NCI-H1436 treated with DMSO at 0.1 percent for 48 hours (cell line): ENCODE results near the gene KLHDC3.
A peak's percentile ranks its signal among the peaks of the same experiment; 100 is the strongest.

ENCODE experiments used
- DNase-seq: peaks from one replicate; lab custom pipeline; 2025; lab: John Stamatoyannopoulos, UW

Gene KLHDC3, protein sequence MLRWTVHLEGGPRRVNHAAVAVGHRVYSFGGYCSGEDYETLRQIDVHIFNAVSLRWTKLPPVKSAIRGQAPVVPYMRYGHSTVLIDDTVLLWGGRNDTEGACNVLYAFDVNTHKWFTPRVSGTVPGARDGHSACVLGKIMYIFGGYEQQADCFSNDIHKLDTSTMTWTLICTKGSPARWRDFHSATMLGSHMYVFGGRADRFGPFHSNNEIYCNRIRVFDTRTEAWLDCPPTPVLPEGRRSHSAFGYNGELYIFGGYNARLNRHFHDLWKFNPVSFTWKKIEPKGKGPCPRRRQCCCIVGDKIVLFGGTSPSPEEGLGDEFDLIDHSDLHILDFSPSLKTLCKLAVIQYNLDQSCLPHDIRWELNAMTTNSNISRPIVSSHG

DNA sequence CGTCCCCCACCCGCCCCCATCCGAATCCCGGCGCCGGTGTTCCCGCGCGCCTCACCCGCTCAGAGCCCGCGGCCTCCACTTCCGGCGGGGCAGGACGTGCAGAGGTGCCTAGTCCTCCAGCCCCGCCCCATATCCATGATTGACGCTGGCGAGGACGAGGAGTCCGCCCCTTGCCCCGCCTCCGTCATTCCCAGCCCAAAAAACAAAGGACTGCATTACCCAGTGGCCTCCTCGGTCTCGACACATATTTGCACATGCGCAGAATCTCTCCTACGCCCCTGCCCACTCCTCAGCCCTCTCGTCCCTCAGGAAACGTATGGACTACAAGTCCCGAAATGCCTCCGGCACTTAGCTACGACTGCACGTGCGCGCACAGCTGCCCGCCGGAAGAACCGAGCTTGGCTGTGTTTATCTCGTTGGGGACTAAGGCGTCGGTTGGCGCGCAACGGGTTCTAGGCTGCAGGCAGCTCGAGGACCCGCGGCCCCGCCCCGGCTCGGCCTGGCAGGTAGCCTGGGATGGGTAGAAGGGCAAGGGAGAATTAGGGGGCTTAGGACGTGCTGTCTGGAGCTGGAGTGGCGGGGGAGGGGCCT, at the start of gene KLHDC3, which contains the start of gene MEA1:
TSS of gene KLHDC3 (plus strand) at position 407 of the 591 bp plus-strand sequence. CDS start 2,944 bp downstream, outside the sequence.
TSS of gene MEA1 (minus strand) at position 104 of the 591 bp plus-strand sequence. CDS start 133 bp downstream, outside the sequence.
- DNase-seq = peak; percentile 99

DNA sequence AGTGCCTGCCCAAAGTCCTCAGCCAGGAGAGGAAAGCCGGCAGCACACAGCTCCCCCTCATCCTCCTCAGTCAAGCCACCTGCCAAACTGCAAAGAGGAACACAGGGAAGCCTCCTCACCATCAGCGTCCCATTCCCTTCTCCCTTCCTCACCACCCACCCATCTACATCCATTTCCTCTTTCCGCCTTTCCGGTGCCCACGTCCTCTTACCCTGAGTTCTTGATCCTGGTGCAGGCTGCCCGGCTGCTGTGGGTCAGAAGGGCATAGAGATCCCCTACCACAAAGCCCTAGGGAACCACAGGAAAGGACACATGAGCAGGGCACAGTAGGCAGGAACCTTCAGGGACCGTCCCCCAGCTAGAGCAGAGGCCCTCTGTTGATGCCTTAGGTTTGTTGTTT, 47.5 kb upstream of the KLHDC3 start:
- no peak for DNase-seq

DNA sequence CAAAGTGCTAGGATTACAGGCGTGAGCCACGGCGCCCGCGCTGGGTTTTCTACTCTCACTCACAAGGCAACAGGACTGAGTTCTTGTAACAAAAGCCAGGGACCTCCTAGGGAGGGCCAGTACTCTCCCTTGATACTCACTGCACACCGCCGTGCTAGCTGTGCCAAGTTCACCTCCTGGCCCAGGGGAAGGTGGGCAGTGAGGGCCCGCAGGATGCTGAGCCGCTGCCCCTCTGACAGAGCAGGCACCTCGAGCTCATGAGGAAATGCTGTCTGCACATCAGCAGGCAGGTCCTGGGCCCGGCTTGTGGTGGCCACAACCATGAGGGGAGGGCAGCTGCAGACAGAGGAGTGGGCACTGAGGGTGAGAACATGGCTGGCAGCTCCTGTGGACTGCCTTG, 46.8 kb upstream of the KLHDC3 start:
- DNase-seq = no peak

DNA sequence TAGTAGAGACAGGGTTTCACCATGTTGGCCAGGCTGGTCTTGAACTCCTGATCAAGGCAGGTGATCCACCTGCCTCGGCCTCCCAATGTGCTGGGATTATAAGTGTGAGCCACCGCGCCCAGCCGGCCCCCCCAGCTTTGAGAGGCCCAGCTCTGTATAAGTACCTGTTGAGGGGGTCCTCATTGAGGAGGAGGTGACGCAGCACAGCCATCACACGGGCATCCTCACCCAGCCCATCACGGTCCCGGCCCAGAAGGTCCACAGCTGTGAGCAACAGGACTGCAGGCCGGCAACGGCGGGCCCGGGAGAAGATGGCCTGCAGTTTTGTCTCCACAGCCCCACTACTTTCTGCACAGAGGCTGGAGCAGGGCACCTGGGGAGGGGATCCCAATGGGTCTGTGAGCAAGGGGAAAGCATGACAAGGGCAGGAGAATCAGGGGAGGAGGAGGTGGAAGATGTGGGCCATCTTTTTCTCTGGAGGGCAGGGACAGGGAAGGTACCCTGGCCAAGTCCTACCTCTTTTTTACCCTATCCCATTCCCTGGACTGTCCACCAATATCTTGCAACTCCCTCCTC, 45.8 kb upstream of the KLHDC3 start:
- no peak for DNase-seq

DNA sequence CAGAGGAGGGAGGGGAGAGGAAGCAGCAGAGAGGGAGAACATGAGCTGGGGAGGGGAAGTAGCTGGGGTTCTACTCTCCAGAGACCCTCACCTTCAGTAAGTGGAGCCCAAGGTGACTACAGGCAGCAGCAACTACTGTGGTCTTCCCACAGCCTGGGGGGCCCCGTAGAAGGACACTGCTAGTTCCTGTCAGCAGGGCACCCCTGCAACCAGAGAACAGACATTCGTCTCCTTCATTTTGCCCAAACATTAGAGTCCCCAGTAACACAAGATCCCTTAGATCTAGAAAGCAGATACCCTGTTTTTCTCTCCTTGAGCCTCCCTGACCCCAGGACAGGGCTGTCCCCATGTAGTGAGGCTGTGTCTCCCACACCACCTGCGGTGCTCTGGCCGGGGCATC, 45.3 kb upstream of the KLHDC3 start:
- DNase-seq = no peak

DNA sequence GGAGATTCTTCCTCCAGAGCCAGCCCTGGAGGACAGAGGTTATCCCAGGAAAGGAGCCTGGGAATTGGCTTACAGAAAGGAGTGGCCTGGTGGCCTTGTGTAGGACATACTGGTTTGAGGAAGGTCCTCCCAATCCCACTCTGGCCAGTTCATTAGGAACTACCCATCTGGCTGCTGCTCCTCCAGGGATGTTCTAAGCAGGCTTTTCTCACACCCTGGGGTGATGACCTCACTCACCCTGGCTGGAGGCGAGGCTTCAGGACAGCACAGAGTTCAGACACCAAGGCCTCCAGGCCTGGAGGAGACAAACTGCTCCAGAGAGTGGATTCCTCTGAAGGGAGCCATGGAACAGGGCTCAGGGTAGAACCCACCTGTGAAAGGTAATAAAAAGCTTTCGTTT, 44.6 kb upstream of the KLHDC3 start:
- no peak for DNase-seq

DNA sequence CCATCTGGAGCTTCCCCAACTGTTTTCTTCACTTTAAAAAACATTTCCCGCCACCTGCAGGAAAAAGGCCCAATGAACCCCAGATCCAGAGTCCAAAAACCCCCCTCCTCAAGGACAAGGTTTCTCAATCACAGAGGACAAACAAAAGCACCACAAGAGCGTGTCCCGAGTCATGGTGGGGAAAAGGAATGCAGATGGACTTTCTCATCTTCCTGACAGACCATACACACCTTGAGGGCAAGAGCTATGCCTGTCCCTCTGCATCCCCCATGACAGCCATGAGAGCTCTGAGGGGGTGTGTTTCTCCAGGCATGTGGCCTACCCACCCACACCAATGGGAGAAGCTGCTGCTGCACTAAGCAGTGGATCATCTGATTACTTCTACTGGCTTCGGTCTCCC, 44.1 kb upstream of the KLHDC3 start:
- no peak for DNase-seq

DNA sequence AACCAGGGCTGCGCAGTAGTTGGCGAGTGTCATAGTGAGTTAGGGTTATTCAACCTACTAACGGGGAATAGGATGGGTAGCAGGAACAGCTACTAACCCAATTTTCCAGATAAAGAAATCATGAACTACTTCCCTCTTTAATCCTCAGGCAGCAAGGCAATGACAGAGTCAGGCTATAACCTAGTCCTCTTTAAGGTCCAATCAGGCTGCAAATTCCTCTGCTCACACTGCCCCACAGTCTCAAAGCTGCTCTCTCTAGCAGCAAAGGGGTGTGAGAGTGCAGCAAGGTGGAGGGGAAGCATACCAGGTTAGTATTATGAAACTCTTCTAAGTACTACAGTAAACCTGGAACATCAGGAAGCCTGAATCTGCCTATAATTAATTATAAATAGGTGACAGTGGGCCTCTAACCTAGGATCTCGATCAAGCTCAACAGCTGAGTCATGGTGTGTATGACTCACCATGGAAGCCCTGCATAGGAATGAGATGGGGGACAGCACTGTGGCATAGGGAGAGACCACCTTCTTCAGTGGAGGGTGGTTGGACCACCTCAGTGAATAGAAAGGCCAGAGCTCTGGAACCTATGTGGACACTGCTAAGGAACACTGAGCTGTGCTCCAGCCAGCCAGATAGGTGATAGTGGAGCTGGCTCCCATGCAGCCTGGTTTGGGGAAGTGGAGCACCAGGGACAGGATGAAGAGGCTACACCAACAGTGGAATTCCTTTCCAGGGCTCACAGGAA, 43.0 kb upstream of the KLHDC3 start:
- DNase-seq = no peak

DNA sequence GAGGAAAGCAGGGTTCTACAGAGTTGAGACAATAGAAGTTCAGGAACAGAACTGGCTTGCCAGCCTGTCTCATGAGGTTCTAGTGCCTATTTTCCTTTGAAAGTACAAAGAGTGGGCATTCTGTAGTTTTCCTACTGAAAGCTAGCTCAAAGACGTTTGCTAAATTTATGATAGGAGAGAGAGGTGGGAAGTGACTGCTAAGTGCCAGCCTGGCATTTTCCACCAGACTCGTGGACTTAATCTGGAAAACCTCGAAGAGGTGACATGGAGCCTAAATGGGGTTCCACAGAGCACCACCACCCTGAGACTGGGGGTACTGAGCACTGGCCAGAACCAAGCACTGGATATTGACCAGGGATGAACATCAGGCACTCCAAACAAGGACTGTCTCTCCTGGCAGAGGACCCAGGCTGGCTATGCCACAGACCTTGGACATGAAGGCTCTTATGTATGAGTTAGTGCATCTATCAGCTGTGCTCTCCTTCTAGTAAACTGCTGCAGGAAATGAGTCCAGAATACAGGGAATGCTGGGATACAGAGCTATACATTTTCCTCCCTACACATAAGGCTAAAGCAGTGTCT, 42.2 kb upstream of the KLHDC3 start:
- no peak for DNase-seq

DNA sequence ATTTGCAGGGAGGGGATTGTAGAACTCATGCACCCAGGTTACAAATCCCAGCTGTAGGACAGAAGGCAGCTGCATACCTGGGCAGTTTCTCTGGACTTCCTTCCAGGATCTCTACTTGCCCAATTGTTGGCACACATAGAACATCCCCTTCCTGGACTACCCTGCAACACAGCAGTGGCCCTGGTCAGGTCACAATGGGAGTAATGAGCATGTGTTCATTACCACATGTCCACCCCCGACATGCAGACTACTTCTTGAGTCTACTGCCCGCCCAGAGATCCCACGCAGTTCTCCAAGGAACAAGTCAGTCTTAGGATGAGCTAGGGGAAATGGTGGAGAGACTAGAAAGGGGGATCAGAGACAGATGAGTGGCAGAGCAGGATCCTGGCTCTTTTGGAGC, 40.1 kb upstream of the KLHDC3 start:
- DNase-seq = no peak

DNA sequence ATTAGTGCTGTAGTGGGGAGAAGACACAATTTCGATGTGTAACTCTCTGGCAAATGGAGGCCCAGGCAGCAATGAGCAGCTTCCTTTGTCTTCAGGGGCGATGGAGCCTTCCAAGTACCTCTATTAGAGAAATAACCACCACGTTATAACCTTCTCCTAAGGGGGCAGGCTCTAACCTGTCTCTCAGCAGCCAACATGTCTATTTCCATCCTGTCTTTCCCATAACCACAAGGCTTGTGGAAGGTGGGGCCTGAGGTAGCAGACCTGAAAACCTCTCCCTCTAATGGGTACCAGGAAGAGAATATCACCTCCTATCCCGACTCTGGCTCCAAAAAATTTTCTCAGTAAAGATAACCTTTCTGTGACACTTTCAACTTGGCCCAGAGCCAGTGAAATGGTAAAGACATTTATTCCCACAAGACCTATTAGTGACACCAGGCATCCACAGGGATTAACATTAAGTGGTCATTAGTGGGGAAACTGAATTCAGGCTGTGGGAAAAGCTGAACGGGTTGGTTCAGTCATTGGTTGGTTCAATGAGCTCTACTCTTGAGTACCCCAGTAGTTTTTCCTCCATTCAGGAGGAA, 39.0 kb upstream of the KLHDC3 start:
- no peak for DNase-seq

DNA sequence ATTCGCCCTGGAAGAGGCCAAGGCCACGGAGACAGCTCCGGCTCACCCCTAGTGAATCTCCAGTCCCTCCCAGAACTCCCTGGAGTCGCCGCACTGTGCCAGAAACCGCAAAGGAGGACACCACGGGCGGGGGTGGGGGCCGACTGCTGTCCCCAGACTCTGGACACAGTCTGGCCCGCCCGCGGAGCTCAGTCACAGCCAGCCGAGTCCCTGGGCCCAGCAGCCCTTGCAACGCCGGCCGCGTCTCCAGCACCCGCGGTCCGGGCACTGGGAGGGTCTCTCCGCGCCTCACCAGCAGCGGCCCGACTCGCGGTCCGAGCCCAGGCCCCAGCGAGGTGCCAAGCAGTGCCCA, 35.6 kb upstream of the KLHDC3 start:
- no peak for DNase-seq

DNA sequence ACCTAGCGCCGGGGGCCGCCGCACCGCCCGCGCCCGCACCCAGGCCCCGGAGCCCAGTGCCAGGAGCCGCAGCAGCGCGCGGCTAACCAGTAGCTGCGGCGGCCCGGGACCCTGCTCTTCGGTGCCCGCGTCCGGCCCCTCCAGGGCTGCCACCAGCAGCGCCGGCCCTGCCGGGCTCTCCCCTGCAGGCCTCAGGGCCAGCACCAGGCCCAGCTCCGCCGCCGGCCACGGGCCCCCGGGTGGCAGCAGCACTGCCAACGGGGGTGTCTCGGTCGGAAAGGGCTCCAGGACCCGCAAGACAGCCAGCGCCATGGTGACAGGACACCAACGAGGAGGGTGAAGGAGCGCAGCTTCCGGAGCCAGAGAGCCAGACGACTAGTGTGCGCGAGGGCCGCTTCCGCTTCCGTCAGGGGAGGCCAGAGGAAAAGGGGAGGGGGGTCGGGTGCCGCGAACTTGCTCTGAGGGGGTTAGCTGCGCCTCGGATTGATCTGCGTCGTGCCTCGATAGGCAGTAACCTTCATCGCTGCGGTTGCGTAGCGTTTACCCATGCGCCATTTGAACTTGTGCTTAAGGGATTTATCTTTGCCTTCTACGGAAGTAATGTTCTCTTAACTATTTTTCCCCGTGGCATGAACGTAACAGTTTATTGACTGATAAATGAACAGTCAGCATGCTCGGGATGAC, 35.1 kb upstream of the KLHDC3 start, which contains the start of gene PEX6:
TSS of gene PEX6 (minus strand) at position 343 of the 684 bp plus-strand sequence. CDS start at position 312, 31 bp downstream.
- peak; percentile 28 for DNase-seq

DNA sequence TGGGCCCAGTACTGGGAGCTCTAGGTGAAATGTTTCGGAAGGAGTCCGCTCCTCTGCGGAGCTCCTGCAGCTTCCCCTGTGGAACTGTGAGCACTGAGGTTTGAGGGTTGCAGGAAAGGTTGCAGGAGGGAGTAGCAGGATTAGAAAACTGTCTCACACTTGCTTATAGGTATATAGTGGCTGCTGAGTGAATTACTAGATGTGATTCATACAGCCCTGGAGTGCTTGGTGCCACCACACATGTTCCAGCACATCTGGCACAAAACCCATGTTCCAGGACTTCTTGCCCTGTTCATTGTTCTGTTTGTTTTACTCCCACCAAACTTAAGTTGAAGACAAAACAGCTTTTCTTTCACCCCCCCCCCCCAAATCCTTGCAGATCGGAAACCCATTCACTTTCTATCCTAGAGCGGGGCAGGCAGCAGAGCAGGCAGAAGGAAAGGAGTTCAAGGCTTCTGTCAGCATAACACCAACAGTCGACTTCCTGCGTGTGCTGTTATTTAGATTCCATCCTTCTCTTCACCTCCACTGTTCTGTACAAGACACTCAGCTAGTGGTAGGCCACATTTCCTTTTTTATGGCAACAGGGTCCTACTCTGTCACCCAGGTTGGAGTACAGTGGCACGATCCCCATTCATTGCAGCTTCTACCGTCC, 34.4 kb upstream of the KLHDC3 start:
- DNase-seq = no peak

DNA sequence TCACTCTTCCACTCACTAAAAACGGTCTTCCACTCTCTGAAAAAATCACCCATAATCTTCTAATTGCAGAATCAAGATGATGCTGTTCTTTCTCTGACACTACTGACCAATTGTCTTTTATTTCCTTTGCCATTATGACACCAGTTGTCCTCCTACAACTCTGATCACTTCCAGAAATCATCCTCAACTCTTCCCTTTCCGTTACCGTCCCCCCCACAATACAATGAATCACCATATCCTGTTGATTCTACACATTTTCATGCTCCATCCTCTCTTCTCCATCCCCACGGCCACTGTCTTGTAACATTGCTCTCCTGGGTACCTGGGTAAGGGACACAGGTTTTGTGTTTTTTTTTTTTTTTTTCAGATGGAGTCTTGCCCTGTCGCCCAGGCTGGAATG, 32.2 kb upstream of the KLHDC3 start:
- DNase-seq = no peak

DNA sequence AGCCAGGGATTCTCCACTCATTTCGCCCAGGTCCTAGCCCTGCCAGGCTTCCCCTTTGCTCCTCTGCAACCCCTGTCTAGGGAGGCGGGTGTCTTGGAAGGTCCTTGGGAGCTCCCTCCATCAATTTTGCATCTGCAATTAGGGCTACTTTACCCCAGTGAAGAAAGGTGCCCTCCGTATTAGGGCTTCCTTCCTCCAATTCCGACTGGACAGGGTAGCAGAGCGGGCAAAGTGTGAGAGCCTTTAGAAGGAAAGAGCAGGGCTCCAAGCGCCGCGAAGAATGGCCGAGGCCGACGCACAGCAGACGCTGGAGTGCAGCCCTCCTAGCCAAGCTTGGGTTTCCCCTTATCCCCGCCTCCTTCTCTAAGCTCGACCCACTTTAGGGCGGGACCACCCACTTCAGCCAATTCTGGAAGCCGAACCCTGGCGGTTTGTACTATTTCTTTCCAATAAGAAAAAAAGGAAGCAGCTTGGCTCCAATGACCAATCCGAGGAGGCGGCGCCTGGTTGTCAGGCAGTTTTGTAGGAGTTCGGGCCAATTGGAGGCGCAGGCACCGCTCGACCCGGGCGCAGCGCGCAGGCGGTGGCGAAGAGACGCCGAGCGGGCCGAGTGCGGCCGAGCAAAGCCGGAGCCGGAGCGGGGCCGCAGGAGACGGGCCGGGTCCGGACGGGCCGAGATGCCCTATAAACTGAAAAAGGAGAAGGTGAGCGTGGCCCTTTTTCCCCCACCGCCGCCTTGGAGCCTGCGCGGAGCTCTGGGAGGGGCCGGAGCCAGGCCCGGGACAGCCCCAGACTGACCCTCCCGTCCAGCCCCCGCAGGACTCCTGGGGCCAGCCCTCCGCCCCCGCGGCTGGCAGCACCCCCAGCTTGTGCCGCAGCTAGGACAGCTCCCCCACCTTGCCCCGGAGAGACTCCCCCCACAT, 29.8 kb upstream of the KLHDC3 start, which contains the start of gene PPP2R5D:
TSS of gene PPP2R5D (plus strand) at position 570 of the 923 bp plus-strand sequence. CDS start at position 678, 108 bp downstream.
- DNase-seq = peak; percentile 98

DNA sequence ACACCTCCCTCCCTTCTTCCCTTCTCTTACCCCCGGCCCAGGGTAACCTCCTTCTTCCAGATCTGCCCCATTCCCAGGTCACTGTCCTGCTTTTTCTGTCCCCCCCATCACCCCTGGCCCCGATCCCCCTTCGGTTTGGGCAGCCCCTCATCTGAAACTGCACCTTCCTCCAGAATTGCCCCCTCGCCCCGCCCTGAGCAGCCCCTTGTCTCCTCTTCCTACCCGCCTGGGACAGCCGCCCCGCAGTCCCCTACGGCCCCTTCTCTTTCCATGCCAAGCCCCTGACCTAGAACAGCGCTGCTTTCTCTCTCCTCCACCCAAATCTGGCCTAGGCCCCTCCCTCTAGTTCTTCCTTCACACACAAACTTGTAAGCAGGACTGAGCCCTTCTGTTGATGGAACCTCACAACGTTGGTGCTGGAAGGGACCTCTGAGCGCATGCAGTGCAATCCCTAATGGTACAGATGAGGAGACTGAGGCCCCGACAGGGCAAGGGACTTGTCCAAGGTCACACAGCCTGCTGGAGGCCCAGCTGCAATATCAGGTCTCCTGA, 29.0 kb upstream of the KLHDC3 start:
- DNase-seq = no peak

DNA sequence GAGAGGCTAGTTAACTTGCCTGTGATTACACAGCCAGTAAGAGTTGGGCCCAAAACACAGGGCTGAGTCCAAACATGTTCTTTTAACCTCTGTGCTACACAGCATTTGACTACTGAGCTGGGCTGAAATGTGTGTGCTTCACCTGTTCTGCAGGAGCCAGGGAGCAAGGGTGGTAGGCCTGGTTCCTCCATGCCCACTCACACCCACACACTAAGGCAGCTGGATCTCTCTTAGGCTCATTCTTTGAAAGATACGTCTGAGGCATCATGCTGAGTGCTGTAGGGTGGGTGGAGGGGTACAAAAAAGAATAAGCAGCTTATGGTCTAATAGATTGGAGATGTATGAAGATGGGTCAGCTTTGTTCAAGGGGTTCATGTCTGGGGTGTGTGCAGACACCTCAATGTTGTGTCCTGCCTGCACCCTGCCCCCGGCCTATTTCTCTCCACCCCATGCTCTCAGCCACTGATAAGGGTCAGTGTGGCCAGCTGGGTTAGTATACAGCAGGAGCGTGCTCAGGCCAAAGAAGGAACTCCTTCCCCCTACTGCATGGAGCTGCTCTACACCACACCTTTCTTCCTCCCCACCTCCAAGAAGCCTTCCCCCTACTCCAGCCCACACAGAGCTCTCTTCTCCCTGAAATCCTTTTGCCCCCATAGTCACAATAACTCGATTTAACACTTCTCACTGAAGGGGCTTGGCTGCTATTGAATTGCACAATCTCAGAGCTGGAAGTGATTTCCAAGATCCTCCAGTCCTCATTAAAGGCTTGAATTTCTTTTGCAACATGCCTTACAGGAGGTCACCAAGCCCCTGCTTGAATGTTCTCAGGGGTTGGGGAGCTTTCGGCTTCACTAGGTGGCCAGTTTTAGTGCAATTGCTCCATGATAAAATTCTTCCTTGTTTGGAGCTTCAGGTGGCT, 26.3 kb upstream of the KLHDC3 start:
- DNase-seq = no peak
